GM20000 (cell line): ENCODE measurements around the gene TLK1.

Experiments
- DNase-seq: peaks from one replicate; pipeline ENCODE4 v3.0.0; 2012; ENCODE audit warnings: low spot score
- CTCF ChIP-seq: IDR thresholded peaks from 2 replicates; pipeline ENCODE4 v1.5.1; 2012; ENCODE audit warnings: mild to moderate bottlenecking, control low read depth; ENCODE audit errors: extremely low read depth, missing control alignments

The TLK1 gene

GRCh38 chr2:171109571-171109970, 51.1 kb downstream of the TLK1 start:
- DNase-seq = no peak
- TF ChIP-seq CTCF = no peak

GRCh38 chr2:171109020-171109419, 51.7 kb downstream of the TLK1 start:
- DNase-seq = no peak
- no peak for TF ChIP-seq CTCF

GRCh38 chr2:171107803-171108202, 52.9 kb downstream of the TLK1 start:
- TF ChIP-seq CTCF = no peak
- no peak for DNase-seq

- no peak for DNase-seq
- no peak for TF ChIP-seq CTCF
These were observed 56.3 kb downstream of the TLK1 start for GRCh38 chr2:171104379-171104778.

- no peak for TF ChIP-seq CTCF
- DNase-seq = no peak
These were observed 57.9 kb downstream of the TLK1 start for GRCh38 chr2:171102802-171103201.

GRCh38 chr2:171100370-171100769, 60.3 kb downstream of the TLK1 start:
- TF ChIP-seq CTCF = no peak
- DNase-seq = no peak

- no peak for DNase-seq
- TF ChIP-seq CTCF = no peak
These were observed 62.1 kb downstream of the TLK1 start for GRCh38 chr2:171098607-171099006.
